PC-9 (cell line): ENCODE data around the gene CTRB2.

Experiments
- CTCF ChIP-seq: fragments of 200-600 bp; sonication (generic); conservative IDR thresholded peaks from 2 replicates; pipeline ENCODE4 v1.6.1; 2017; ENCODE audit warnings: mixed run types, antibody characterized with exemption, mild to moderate bottlenecking, moderate library complexity
- EZH2 ChIP-seq: fragments of 200-600 bp; sonication (generic); IDR thresholded peaks from 2 replicates; pipeline ENCODE4 v1.8.0; 2017; ENCODE audit warnings: antibody characterized with exemption, low read depth

- TF ChIP-seq CTCF (no peak), EZH2 (no peak)
Measured at GRCh38 chr16:75203667-75204409, 3.1 kb downstream of the CTRB2 start.
